Panc1 (cell line): ENCODE data around the gene TMEM156. TPM values are rescaled to one million over a fixed set of nuclear protein-coding genes. Genes with fewer than 3 reads are reported as not detected.

Experiments used
- ATAC-seq: fragments of 200-7000 bp; cut with Tn5 transposase; 2 replicates; pipeline ENCODE4 v1.9.1; 2020; ENCODE audit warnings: mild to moderate bottlenecking, moderate library complexity
- BruUV-seq: library from RNA; stranded (reverse); fragments of 400-500 nt; replicated peaks from 2 replicates; lab custom pipeline; 2021; lab: Mats Ljungman, UMichigan
- CTCF ChIA-PET: fragments of 300-600 bp; sonication (Branson Sonifier 250); formaldehyde crosslinking; loops from one replicate; lab custom pipeline; 2022; ENCODE audit warnings: antibody characterized with exemption; lab: Charles Lee
- POLR2A ChIA-PET: fragments of 300-600 bp; sonication (Branson Sonifier 250); formaldehyde crosslinking; loops from one replicate; lab custom pipeline; 2022; ENCODE audit warnings: antibody characterized with exemption; lab: Charles Lee
- DNase-seq: peaks from one replicate; pipeline ENCODE4 v3.0.0-alpha.2; 2010; ENCODE audit warnings: low read depth, low spot score
- H3K27ac ChIP-seq: 2 replicates; pipeline ENCODE4 v1.5.1; 2011; ENCODE audit warnings: mild to moderate bottlenecking, low read length, inconsistent platforms
- H3K27me3 ChIP-seq: fragments of 200-500 bp; sonication (Bioruptor generic); 2 replicates; pipeline ENCODE4 v1.6.0; 2014; ENCODE audit warnings: low read length, inconsistent platforms; ENCODE audit not compliant: control insufficient read depth, insufficient read depth
- H3K36me3 ChIP-seq: fragments of 200-500 bp; sonication (Bioruptor generic); 2 replicates; pipeline ENCODE4 v1.5.1; 2014; ENCODE audit warnings: inconsistent platforms, mild to moderate bottlenecking, low read length, moderate library complexity; ENCODE audit not compliant: control insufficient read depth, insufficient read depth
- H3K4me1 ChIP-seq: 2 replicates; pipeline ENCODE4 v1.5.1; 2011; ENCODE audit warnings: inconsistent platforms, mild to moderate bottlenecking, low read length, moderate library complexity; ENCODE audit not compliant: control insufficient read depth, insufficient read depth
- H3K4me3 ChIP-seq, 2 experiments: 2 replicates each; pipeline ENCODE4 v1.5.1; 2011 to 2012; ENCODE audit warnings: low read depth in 2 of 2, low read length in 2 of 2, mild to moderate bottlenecking in 2 of 2, inconsistent platforms in 1 of 2, moderate library complexity in 1 of 2
- H3K9me3 ChIP-seq: fragments of 200-500 bp; sonication (Bioruptor generic); 2 replicates; pipeline ENCODE4 v1.5.1; 2014; ENCODE audit warnings: low read depth, mild to moderate bottlenecking, inconsistent platforms, low read length, moderate library complexity; ENCODE audit not compliant: control insufficient read depth, insufficient read depth
- CTCF ChIP-seq: fragments of 450-650 bp; IDR thresholded peaks from 2 replicates; pipeline ENCODE4 v1.5.1; 2017; ENCODE audit warnings: mild to moderate bottlenecking
- POLR2AphosphoS5 ChIP-seq: IDR thresholded peaks from 2 replicates; pipeline ENCODE4 v1.6.1; 2012; ENCODE audit warnings: mild to moderate bottlenecking, low read depth, low read length, moderate library complexity
- REST ChIP-seq, 2 experiments: IDR thresholded peaks; 2 replicates each; pipeline ENCODE4 v1.6.1; 2011 to 2012; ENCODE audit warnings: low read depth in 2 of 2, control low read depth in 1 of 2, low read length in 1 of 2, mild to moderate bottlenecking in 1 of 2, moderate library complexity in 1 of 2; ENCODE audit not compliant: insufficient read depth in 1 of 2
- SIN3A ChIP-seq: IDR thresholded peaks from 2 replicates; pipeline ENCODE4 v1.6.1; 2012; ENCODE audit warnings: low read depth, mild to moderate bottlenecking, low read length, moderate library complexity, borderline replicate concordance; ENCODE audit not compliant: insufficient read depth
- TCF7L2 ChIP-seq: IDR thresholded peaks from 2 replicates; pipeline ENCODE4 v1.6.1; 2011; ENCODE audit warnings: mild to moderate bottlenecking, low read depth, low read length, inconsistent platforms
- in situ Hi-C: cut with HindIII; loops from 2 replicates; pipeline ENCODE4 v1.10.0; 2016; ENCODE audit warnings: low sequenced_read_pairs, low pct_unique_long_range_greater_than_20kb
- intact Hi-C: fragments of 100-400 bp; cut with micrococcal nuclease; formaldehyde crosslinking; loops from one replicate; pipeline ENCODE4 v1.10.0; 2022; ENCODE audit not compliant: unreplicated experiment
- total RNA-seq: library from RNA; stranded (reverse); gene quantifications from one replicate; pipeline ENCODE4 v1.2.1, GENCODE V29; 2021; ENCODE audit not compliant: unreplicated experiment

The TMEM156 gene
- total RNA-seq, 1 experiment from 2014 or later, result 5.8 TPM

- ATAC-seq (no peak), DNase-seq (no peak)
- BruUV-seq, result no TSS peak
- Histone ChIP-seq H3K4me1 (no peaks in the 10 kb centered on the region), H3K9me3 (no peaks in the 10 kb centered on the region), H3K27ac (no peak overlapping the region), H3K4me3 (no peak overlapping the region), H3K27me3 (no peaks in the 10 kb centered on the region), H3K36me3 (no peaks in the 10 kb centered on the region)
- ChIA-PET CTCF (no interaction called here), POLR2A (interaction anchor here (0.7 kb wide), 1 partner anchor 62 kb away, joined by 5 read pairs; no protein-coding TSS in a partner anchor)
- intact Hi-C loops (no loop called here), in situ Hi-C loops (no loop called here)
- TF ChIP-seq SIN3A (no peak), CTCF (no peak), POLR2AphosphoS5 (no peak), TCF7L2 (no peak), REST (IDR thresholded peaks at IDR 0.05; ENCODE audit: insufficient read depth in 1 of 2, low read depth in 2 of 2, low read length in 1 of 2) (no peak)
These were observed 108.5 kb downstream of the TMEM156 start for GRCh38 chr4:38923746-38924145.

- Histone ChIP-seq H3K9me3 (no peaks in the 10 kb centered on the region), H3K27ac (no peak overlapping the region), H3K36me3 (no peaks in the 10 kb centered on the region), H3K27me3 (no peaks in the 10 kb centered on the region), H3K4me3 (no peak overlapping the region), H3K4me1 (no peaks in the 10 kb centered on the region)
- TF ChIP-seq POLR2AphosphoS5, result no peak
- no peak for TF ChIP-seq SIN3A
- TF ChIP-seq TCF7L2, result no peak
- TF ChIP-seq REST (IDR thresholded peaks at IDR 0.05; ENCODE audit: insufficient read depth in 1 of 2, low read depth in 2 of 2, low read length in 1 of 2), result no peak
- no peak for TF ChIP-seq CTCF
- DNase-seq, result no peak
- no TSS peak for BruUV-seq
- ATAC-seq, result no peak
- intact Hi-C loops, result no loop called here
- ChIA-PET POLR2A (no interaction called here), CTCF (no interaction called here)
- in situ Hi-C loops, result no loop called here
These were observed 111.1 kb downstream of the TMEM156 start for GRCh38 chr4:38921151-38921550.
